Endothelial cell of umbilical vein (primary cell): ENCODE results near the gene KANK4. TPM values are rescaled to one million over a fixed set of nuclear protein-coding genes. Genes with fewer than 3 reads are reported as not detected.

Experiments used
- BruUV-seq: library from RNA; stranded (reverse); fragments of 400-500 nt; replicated peaks from 2 replicates; lab custom pipeline; 2021; lab: Mats Ljungman, UMichigan
- CTCF ChIA-PET: fragments of 300-600, 350-600 bp; sonication (Branson Sonifier 250); formaldehyde crosslinking; loops from one replicate; lab custom pipeline; 2021; ENCODE audit warnings: antibody characterized with exemption, inconsistent platforms; lab: Charles Lee
- POLR2A ChIA-PET: fragments of 300-600, 350-600 bp; sonication (Branson Sonifier 250); formaldehyde crosslinking; loops from one replicate; lab custom pipeline; 2021; ENCODE audit warnings: antibody characterized with exemption, inconsistent platforms; lab: Charles Lee
- DNase-seq: peaks from one replicate; pipeline ENCODE4 v3.0.0-alpha.2; 2011; ENCODE audit warnings: low read depth, low spot score
- FAIRE-seq: peaks from 2 replicates; lab custom pipeline; 2011; peaks lifted over from hg19 to GRCh38; lab: Jason Lieb, UNC
- H2AFZ ChIP-seq: 2 replicates; pipeline ENCODE4 v1.6.0; 2012; ENCODE audit warnings: low read depth, low read length, control low read depth, inconsistent platforms
- H3K27ac ChIP-seq: 2 replicates; pipeline ENCODE4 v1.5.1; 2011; ENCODE audit warnings: low read depth, mild to moderate bottlenecking, control low read depth, low read length, moderate library complexity; ENCODE audit not compliant: insufficient read depth
- H3K27me3 ChIP-seq, 2 experiments: 2 replicates each; pipeline versions ENCODE4 v1.6.0 to v1.6.1; 2011; ENCODE audit warnings: low read length in 2 of 2, mixed read lengths in 1 of 2; ENCODE audit not compliant: control insufficient read depth in 2 of 2, insufficient read depth in 2 of 2
- H3K36me3 ChIP-seq, 2 experiments: 2 replicates in 1 of 2; 3 replicates in 1 of 2; pipeline ENCODE4 v1.5.1; 2011; ENCODE audit warnings: low read length in 2 of 2, mild to moderate bottlenecking in 1 of 2, moderate library complexity in 1 of 2; ENCODE audit not compliant: control insufficient read depth in 2 of 2, insufficient read depth in 2 of 2; ENCODE audit errors: extremely low read depth in 1 of 2
- H3K4me1 ChIP-seq: 3 replicates; pipeline ENCODE4 v1.5.1; 2011; ENCODE audit warnings: mild to moderate bottlenecking, low read length; ENCODE audit not compliant: control insufficient read depth, insufficient read depth; ENCODE audit errors: extremely low read depth
- H3K4me2 ChIP-seq: 2 replicates; pipeline ENCODE4 v1.6.1; 2011; ENCODE audit warnings: low read length, control low read depth, mixed read lengths; ENCODE audit not compliant: insufficient read depth
- H3K4me3 ChIP-seq, 3 experiments: fragments of 200-600 bp in 1 of 3; sonication (generic), shearing (Covaris generic) in 1 of 3; replicated peaks in 1 of 3; 2 replicates each; pipeline ENCODE4 v1.5.1; 2011 to 2016; ENCODE audit warnings: control low read depth in 3 of 3, low read length in 3 of 3, mild to moderate bottlenecking in 2 of 3, inconsistent platforms in 1 of 3, low read depth in 1 of 3, moderate library complexity in 1 of 3; ENCODE audit not compliant: insufficient read depth in 1 of 3
- H3K79me2 ChIP-seq: 2 replicates; pipeline ENCODE4 v1.6.0; 2012; ENCODE audit warnings: low read length, inconsistent platforms; ENCODE audit not compliant: control insufficient read depth, insufficient read depth
- H3K9ac ChIP-seq: replicated peaks from 2 replicates; pipeline ENCODE3; 2011; ENCODE audit warnings: low read length, control low read depth; ENCODE audit not compliant: insufficient read depth; ENCODE audit errors: extremely low read depth
- H3K9me1 ChIP-seq: replicated peaks from 3 replicates; pipeline ENCODE4 v1.6.0; 2011; ENCODE audit warnings: mild to moderate bottlenecking, low read length; ENCODE audit not compliant: control insufficient read depth, insufficient read depth; ENCODE audit errors: extremely low read depth
- H3K9me3 ChIP-seq: replicated peaks from 2 replicates; pipeline ENCODE4 v1.5.1; 2012; ENCODE audit warnings: low read length, inconsistent platforms; ENCODE audit not compliant: control insufficient read depth, insufficient read depth
- H4K20me1 ChIP-seq: replicated peaks from 2 replicates; pipeline ENCODE3; 2011; ENCODE audit warnings: mild to moderate bottlenecking, low read length; ENCODE audit not compliant: control insufficient read depth, insufficient read depth; ENCODE audit errors: extremely low read depth
- EZH2 ChIP-seq: IDR thresholded peaks from 2 replicates; pipeline ENCODE4 v1.6.1; 2012; ENCODE audit warnings: borderline replicate concordance, low read depth, mild to moderate bottlenecking, moderate library complexity, low read length, inconsistent platforms; ENCODE audit not compliant: severe bottlenecking
- GATA2 ChIP-seq: IDR thresholded peaks from 2 replicates; pipeline ENCODE4 v1.7.0; 2011; ENCODE audit warnings: low read depth, mild to moderate bottlenecking, moderate library complexity, mixed read lengths, low read length; ENCODE audit not compliant: insufficient read length, insufficient read depth
- JUN ChIP-seq: IDR thresholded peaks from 2 replicates; pipeline ENCODE4 v1.6.1; 2011; ENCODE audit warnings: borderline replicate concordance, low read depth; ENCODE audit not compliant: insufficient read length, insufficient read depth
- MAX ChIP-seq: IDR thresholded peaks from 2 replicates; pipeline ENCODE4 v1.6.1; 2011; ENCODE audit not compliant: insufficient read depth, insufficient read length
- MYC ChIP-seq: IDR thresholded peaks from one replicate; pipeline ENCODE4 v1.6.1; 2011; ENCODE audit warnings: mild to moderate bottlenecking, low read depth, low read length
- POLR2A ChIP-seq: IDR thresholded peaks from 2 replicates; pipeline ENCODE4 v1.6.1; 2012; ENCODE audit warnings: low read depth, mild to moderate bottlenecking, control low read depth, low read length
- POLR2AphosphoS5 ChIP-seq: IDR thresholded peaks from 2 replicates; pipeline ENCODE4 v1.6.1; 2012; ENCODE audit warnings: low read depth, mild to moderate bottlenecking, control low read depth, low read length, moderate library complexity; ENCODE audit not compliant: insufficient read depth
- dilution Hi-C: fragments of 300-500 bp; cut with MboI; formaldehyde crosslinking; loops from one replicate; pipeline ENCODE4 v1.15.0; 2019; ENCODE audit warnings: low sequenced_read_pairs; ENCODE audit not compliant: extremely low pct_ligation_motif_present
- intact Hi-C: fragments of 100-400 bp; cut with micrococcal nuclease; formaldehyde crosslinking; loops from one replicate; pipeline ENCODE4 v1.10.0; 2022
- polyA plus RNA-seq, 4 experiments: library from polyadenylated mRNA; depleted of rRNA in 3 of 4; stranded (reverse) in 3 of 4; unstranded in 1 of 4; fragments of >200 nt; gene quantifications; 2 replicates each; pipeline versions ENCODE4 v1.2.1 to v1.2.3, GENCODE V29; 2011 to 2012; ENCODE audit warnings: missing spikeins in 1 of 4
- total RNA-seq: library from RNA; stranded (reverse); gene quantifications from 2 replicates; pipeline ENCODE4 v1.2.3, GENCODE V29; 2021
- TF ChIP-seq, protein P1 (sequence below), 2 donors: IDR thresholded peaks; 1 replicate in 1 of 2; 2 replicates in 1 of 2; pipeline ENCODE4 v1.5.1; 2011; ENCODE audit warnings: low read length in 2 of 2, mild to moderate bottlenecking in 2 of 2, moderate library complexity in 2 of 2, control low read depth in 1 of 2, inconsistent platforms in 1 of 2, low read depth in 1 of 2; ENCODE audit not compliant: insufficient read depth in 1 of 2; ENCODE audit errors: extremely low read depth in 1 of 2

Gene KANK4
- total and polyA plus RNA-seq, 2 donors (not counting 3 experiments of a cell fraction or from before 2014, with no cell fraction given), result not detected

GRCh38 chr1:62280150-62280549 is 39.1 kb downstream of the KANK4 start:
- no peak overlapping the region for H3K4me3 ChIP-seq
- no peaks in the 10 kb centered on the region for H4K20me1 ChIP-seq
- no peaks in the 10 kb centered on the region for H3K9me1 ChIP-seq
- CTCF ChIA-PET, result no interaction called here
- H3K36me3 ChIP-seq, result no peaks in the 10 kb centered on the region
- H2AFZ ChIP-seq, result no peak overlapping the region
- BruUV-seq, result no TSS peak
- no peaks in the 10 kb centered on the region for H3K27me3 ChIP-seq
- no peaks in the 10 kb centered on the region for H3K9me3 ChIP-seq
- H3K4me2 ChIP-seq, result no peak overlapping the region
- H3K27ac ChIP-seq, result no peak overlapping the region
- FAIRE-seq (no peak), DNase-seq (no peak)
- POLR2A ChIA-PET, result no interaction called here
- H3K9ac ChIP-seq, result no peak overlapping the region
- H3K4me1 ChIP-seq, result no peaks in the 10 kb centered on the region
- dilution Hi-C loops, result no loop called here
- intact Hi-C loops, result no loop called here
- no peaks in the 10 kb centered on the region for H3K79me2 ChIP-seq
- TF ChIP-seq MYC, result no peak
- TF ChIP-seq GATA2, result no peak
- TF ChIP-seq EZH2, result no peak
- no peak for TF ChIP-seq MAX
- no peak for TF ChIP-seq POLR2AphosphoS5
- TF ChIP-seq, protein P1, sequence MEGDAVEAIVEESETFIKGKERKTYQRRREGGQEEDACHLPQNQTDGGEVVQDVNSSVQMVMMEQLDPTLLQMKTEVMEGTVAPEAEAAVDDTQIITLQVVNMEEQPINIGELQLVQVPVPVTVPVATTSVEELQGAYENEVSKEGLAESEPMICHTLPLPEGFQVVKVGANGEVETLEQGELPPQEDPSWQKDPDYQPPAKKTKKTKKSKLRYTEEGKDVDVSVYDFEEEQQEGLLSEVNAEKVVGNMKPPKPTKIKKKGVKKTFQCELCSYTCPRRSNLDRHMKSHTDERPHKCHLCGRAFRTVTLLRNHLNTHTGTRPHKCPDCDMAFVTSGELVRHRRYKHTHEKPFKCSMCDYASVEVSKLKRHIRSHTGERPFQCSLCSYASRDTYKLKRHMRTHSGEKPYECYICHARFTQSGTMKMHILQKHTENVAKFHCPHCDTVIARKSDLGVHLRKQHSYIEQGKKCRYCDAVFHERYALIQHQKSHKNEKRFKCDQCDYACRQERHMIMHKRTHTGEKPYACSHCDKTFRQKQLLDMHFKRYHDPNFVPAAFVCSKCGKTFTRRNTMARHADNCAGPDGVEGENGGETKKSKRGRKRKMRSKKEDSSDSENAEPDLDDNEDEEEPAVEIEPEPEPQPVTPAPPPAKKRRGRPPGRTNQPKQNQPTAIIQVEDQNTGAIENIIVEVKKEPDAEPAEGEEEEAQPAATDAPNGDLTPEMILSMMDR (IDR thresholded peaks at IDR 0.05; ENCODE audit: extremely low read depth in 1 of 2, insufficient read depth in 1 of 2, low read depth in 1 of 2, low read length in 2 of 2), result no peak
- no peak for TF ChIP-seq JUN
- TF ChIP-seq POLR2A, result no peak
